Activated CD8-positive, alpha-beta memory T cell treated with anti-CD3 and anti-CD28 coated beads for 1 hour (primary cell): ENCODE data around the gene TBC1D13.
"Not testable (repeated sequence)": the region's sequence is repeated elsewhere in the genome, so short reads cannot be mapped to it uniquely, and the experiment has no call there.

Experiments
- DNase-seq, 2 donors: peaks; one replicate each; pipeline ENCODE4 v3.0.0-alpha.2; 2020; ENCODE audit warnings: low read depth in 1 of 2; ENCODE audit errors: extremely low read depth in 1 of 2

Gene TBC1D13

GRCh38 chr9:128782669-128783068 is 4.4 kb upstream of the TBC1D13 start:
- no peak for DNase-seq

- DNase-seq, result no peak
These were observed 1.6 kb upstream of the TBC1D13 start for GRCh38 chr9:128785427-128785826.

GRCh38 chr9:128787659-128788058 is 606 bp downstream of the TBC1D13 start:
- DNase-seq, result no peak

GRCh38 chr9:128788445-128788844 is 1.4 kb downstream of the TBC1D13 start:
- DNase-seq, result no peak

- no peak for DNase-seq
These were observed 3.5 kb downstream of the TBC1D13 start for GRCh38 chr9:128790536-128790935.

GRCh38 chr9:128792134-128792533 is 5.1 kb downstream of the TBC1D13 start:
- DNase-seq, result no peak

- no peak for DNase-seq
These were observed 6.1 kb downstream of the TBC1D13 start for GRCh38 chr9:128792978-128793686.

GRCh38 chr9:128794961-128795360 is 7.9 kb downstream of the TBC1D13 start:
- DNase-seq, result not testable (repeated sequence)

- DNase-seq, result no peak
These were observed 11.8 kb downstream of the TBC1D13 start for GRCh38 chr9:128798896-128799295.

GRCh38 chr9:128800061-128800460 is 13.0 kb downstream of the TBC1D13 start:
- DNase-seq, result no peak

GRCh38 chr9:128802482-128802881 is 15.4 kb downstream of the TBC1D13 start:
- DNase-seq, result no peak

- DNase-seq, result no peak
These were observed 18.6 kb downstream of the TBC1D13 start for GRCh38 chr9:128805661-128806060.

GRCh38 chr9:128807827-128808226 is 20.8 kb downstream of the TBC1D13 start:
- no peak for DNase-seq

- DNase-seq, result no peak
These were observed 21.5 kb downstream of the TBC1D13 start for GRCh38 chr9:128808543-128808942.

- no peak for DNase-seq
These were observed 22.1 kb downstream of the TBC1D13 start for GRCh38 chr9:128809036-128809599.

- no peak for DNase-seq
These were observed 22.8 kb downstream of the TBC1D13 start for GRCh38 chr9:128809831-128810230.

- DNase-seq, result no peak
These were observed 23.8 kb downstream of the TBC1D13 start for GRCh38 chr9:128810873-128811272.

GRCh38 chr9:128818099-128818838 is 31.2 kb downstream of the TBC1D13 start, which contains the start of gene ENDOG:
Gene ENDOG, plus strand, starts transcription at chr9:128818500. Its CDS starts 185 bp downstream, at chr9:128818685.
- peak; percentile 89 to 94 for DNase-seq

- DNase-seq, result peak in 1 of 2 donors; percentile 30
These were observed 32.0 kb downstream of the TBC1D13 start for GRCh38 chr9:128818839-128819715.

- no peak for DNase-seq
These were observed 32.9 kb downstream of the TBC1D13 start for GRCh38 chr9:128819716-128820664.
